NCI-H1105 (cell line): ENCODE results near the gene BDP1.
"Not testable (repeated sequence)": the region's sequence is repeated elsewhere in the genome, so short reads cannot be mapped to it uniquely, and the experiment has no call there.

ENCODE experiments used
- DNase-seq: peaks from one replicate; lab custom pipeline; 2025; lab: John Stamatoyannopoulos, UW

The BDP1 gene

DNA sequence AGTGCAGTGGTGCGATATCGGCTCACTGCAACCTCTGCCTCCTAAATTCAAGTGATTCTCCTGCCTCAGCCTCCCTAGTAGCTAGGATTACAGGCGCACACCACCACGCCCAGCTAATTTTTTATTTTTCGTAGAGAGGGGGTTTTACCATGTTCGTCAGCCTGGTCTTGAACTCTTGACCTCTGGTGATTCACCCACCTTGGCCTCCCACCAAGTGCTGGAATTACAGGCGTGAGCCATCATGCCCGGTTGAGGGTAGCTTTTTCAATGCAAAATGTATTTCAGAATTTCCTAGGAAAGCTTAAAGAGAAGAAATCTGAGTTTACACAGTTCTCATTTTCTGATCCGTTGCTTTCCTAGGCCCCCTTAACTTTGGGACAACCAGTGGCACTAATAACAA is 15.7 kb downstream of the BDP1 start:
- no peak for DNase-seq

DNA sequence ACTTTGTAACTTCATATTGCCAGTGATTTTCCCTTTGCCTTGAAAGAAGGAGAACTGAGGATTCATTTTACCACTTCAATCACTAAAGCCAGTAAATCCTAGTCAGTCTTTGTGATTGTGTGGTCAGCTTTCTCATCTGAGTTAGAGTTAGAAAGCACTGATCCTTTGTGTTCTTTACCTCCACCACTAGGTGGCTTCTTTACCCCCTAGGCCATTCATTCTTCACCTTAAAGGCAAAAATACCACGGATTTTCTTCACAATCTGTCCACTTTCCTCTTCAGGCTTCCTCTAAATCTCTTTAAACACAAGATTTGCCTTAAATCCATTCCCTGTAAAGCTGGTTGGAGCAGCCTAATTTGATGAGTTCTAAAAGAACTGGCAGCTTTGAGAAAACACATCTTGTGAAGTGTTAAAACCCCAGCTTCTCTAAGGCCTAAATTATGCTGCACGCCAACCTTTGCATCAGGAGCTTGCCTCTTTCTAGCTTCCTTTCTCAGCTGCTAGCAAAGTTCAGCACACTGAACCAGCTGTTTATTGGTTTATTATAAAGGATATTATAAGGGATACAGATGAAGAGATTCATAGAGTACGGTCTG is 20.4 kb downstream of the BDP1 start:
- no peak for DNase-seq

DNA sequence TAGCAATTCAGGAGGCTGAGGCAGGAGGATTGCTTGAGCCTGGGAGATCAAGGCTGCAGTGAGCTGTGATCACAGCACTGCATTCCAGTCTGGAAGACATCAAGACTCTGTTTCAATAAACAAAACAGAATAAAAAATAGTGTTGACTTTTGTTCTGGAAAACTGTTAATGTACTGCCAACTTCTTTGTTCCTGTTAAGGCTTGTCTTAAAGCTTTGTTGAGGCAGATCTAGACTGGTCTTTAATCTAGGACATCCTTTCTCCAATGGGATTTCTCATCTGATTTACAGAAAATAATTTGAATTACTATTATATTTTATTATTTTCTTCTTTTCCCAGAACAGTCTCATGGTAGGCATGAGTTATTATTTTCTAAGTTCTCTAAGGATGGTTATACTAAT is 26.0 kb downstream of the BDP1 start:
- DNase-seq, result no peak

DNA sequence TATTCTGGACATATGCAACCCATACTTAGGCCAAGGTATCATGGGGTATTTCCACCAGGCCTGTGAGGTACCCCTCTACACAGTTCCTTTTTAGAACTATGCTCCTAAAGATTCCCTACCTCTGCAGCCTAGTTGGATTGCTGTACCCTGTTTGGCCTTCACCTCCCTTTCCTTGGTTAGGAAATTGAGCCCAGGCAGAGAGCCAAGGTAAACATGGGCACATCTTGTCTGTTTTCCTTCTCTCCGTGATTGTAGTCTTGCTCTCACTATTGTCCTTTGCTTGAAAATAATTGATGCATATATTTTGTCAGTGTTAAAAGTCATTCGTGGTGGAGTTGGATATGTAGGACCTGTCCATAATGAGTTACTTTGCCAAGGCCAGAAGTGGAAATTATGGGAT is 26.7 kb downstream of the BDP1 start:
- peak; percentile 56 for DNase-seq

DNA sequence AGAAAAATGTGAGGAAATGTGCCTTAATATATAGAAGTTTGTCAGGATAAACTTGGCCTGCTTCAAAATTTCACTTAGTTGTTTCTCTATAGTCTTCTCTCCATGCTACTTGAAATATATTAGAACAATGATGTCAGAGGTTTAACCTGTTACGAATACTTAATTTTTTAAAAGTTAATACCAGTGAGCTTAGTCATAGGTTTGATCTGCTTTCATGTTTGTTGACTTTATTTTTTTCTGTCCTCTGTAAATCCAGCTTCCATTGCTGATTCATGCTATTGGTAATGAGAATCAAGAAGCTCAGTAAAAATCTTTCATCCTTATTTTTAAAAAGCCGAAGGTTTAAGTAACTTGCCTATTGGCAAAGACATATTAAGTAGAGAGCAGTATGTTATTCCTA is 27.9 kb downstream of the BDP1 start:
- no peak for DNase-seq

DNA sequence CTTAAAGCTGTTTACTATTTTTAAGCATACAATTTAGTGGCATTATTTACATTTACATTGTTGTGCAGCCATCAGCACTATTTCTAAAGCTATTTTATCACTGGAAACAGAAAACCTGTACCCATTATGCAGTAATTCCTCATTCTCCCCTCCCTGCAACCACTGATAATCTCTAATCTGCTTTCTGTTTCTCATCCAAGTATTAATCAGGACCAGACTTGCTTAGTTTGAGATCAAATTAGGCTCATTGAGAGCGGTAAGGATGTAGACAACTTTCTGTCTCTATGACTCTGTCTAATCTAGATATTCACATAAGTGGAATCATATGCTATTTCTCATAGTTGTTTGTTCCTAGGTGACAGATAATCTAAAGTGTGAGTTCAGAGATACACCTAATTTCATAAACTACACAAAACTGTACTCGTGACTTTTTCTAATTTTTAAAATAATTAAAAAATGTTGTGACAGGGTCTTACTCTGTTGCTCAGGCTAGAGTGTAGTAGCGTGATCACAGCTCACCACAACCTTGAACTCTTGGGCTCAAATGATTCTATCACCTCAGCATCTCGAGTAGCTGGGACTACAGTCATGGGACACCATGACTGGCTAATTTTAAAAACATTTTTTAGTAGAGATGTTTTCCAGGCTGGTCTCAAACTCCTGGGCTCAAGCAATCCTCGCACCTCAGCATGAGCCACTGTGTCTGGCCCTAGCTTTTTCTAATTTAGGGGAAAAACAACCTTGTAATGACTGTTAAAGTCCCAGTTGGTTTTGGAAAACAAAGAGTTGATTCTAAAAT is 37.6 kb downstream of the BDP1 start:
- no peak for DNase-seq

DNA sequence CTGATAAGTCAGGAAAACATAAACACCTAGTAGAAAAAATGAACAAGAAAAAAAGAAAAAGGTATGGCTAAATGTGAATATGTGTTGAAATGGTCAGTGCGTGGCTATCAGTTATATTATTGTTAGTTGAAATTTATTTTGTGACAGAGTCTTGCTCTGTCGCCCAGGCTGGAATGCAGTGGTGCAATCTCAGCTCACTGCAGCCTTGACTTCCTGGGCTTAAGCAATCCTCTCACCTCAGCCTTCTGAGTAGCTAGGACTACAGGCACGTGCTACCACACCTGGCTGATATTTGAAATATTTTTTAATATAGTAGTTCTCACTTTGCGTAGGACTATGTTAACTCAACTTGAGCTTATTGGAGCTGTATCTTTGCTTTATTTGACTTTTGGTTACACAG is 38.8 kb downstream of the BDP1 start:
- DNase-seq, result not testable (repeated sequence)

DNA sequence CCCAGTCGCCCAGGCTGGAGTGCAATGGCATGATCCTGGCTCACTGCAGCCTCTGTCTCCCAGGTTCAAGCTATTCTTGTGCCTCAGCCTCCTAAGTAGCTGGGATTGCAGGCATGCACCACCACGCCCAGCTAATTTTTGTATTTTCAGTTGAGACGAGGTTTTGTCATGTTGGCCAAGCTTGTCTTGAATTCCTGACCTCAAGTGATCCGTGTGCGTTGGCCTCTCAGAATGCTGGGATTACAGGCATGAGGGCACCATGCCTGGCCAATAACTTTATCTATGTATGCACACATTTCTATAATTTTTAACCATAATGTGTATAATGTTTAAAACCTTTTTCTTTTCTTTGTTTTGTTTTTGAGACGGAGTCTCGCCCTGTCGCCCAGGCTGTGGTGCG is 43.3 kb downstream of the BDP1 start:
- DNase-seq, result not testable (repeated sequence)

DNA sequence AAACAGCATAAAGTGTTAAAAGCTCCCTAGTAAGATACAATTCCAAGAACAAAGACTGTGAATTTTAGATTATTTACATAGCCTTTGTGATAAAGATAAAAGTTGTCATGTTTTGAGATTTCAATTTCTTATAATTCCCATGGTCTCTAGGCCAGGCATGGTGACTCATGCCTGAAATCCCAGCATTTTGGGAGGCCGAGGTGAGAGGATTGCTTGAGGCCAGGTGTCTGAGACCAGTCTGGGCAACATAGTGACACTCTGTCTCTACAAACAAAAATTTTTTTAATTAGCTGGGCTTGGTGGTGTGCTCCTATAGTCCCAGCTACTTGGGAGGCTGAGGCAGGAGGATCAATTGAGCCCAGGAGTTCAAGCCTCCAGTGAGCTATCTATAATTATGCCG is 48.1 kb downstream of the BDP1 start:
- DNase-seq, result no peak

DNA sequence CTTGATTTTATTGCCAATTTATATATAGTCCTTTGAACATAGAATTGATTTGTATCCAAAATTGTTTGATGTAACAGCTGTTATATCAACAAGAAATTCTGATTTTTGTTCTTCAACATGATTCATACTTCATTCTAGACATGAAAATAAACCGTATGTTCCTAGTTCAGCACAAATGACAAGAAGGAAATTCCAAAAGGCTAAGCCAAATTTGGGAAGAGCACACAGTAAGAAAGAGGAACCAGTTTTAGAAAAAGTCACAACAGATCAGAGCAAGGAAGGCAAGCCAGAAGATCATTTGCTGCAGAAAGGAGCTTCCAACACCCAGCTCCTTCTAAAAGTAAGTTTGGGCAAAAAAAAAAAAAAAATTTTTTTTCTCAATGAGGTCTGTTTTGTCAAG is 66.7 kb downstream of the BDP1 start:
- DNase-seq, result no peak

DNA sequence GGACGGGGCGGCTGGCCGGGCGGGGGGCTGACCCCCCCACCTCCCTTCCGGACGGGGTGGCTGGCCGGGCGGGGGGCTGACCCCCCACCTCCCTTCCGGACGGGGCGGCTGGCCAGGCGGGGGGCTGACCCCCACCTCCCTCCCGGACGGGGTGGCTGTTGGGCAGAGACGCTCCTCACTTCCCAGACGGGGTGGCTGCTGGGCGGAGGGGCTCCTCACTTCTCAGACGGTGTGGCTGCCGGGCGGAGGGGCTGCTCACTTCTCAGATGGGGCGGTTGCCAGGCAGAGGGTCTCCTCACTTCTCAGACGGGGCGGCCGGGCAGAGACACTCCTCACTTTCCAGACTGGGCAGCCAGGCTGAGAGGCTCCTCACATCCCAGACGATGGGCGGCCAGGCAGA is 70.2 kb downstream of the BDP1 start:
- DNase-seq, result not testable (repeated sequence)

DNA sequence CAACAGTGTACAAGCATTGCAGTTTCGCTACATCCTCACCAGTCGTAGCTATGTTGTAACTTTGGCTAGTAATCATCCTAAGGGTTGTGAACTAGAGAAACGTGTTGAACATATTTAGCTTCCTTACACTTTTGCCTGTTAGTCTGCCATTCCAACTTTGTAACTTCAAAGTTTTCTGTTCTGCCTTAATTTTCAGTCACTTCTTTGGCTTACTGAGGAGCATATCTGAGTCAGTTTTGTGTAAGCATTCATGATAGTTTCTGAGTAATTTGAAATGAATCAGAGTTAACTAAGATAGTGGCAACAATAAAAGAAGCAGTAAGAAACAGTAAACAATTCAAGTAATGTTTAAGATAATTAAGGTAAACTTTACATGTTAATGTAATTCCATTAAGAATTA is 72.8 kb downstream of the BDP1 start:
- no peak for DNase-seq

DNA sequence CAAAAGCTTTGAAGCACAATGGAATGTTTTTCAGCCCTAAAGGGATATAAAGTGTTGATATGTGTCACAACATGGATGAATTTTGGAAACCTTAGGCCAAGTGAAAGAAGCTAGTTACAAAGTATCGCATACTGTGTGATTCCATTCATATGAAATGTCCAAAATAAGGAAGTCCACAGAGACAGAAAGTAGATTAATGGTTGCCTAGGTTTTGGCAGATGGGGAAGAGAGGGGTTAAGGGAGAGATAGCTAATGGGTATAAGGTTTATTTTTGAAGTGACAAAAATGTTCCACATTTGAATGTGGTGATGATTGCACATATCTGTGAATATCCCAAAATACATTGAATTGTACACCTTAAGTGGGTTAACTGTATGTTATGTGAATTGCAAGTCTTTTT is 74.2 kb downstream of the BDP1 start:
- DNase-seq, result no peak

DNA sequence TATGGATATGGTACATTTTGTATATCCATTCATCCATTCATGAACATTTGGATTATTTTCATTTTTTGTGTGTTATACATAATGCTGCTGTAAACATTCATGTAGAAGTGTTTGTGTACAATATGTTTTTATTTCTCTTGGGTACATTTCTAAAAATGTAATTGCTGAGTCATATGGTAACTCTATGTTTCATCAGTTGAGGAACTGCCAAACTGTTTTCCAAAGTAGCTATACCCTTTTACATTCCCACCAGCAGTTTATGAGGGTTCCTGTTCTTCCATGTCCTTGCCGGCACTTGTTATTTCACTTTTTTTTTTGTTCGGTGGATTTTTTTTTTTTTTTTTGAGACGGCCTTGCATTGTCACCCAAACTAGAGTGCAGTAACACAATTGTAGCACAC is 77.7 kb downstream of the BDP1 start:
- DNase-seq, result no peak

DNA sequence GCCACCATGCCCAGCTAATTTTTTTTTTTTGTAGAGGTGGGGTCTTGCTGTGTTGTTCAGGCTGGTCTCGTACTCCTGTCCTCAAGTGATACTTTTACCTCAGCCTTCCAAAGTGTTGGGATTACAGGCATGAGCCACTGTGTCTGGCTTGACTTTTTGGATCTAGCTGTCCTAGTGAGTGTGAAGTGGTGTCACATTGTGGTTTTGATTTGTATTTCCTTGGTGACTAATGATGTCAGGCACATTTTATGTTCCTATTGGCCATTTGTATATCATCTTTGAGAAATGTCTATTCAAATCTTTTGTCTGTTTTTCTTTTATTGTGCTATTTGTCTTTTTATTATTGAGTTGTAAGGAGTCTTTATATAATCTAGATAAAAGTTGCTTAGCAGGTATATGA is 78.2 kb downstream of the BDP1 start:
- DNase-seq, result no peak

DNA sequence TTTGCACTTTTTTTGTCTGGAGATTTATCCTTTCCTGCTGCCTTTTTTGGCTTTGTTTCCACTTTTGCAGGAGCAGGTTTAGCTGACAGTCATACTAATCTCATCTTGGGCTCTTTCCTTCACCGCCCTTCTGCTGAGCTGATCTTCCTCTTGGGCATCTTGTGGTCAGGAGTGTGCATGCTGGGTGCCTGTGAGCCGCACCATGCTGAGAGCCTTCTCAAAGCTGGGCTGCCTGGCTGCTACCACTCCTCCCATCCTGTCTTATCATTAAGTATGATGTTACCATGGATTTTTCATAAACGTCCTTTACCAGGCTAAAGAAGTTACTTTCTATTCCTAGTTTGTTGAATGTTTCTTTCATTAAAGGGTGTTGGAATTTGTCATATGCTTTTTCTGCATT is 82.2 kb downstream of the BDP1 start:
- no peak for DNase-seq

DNA sequence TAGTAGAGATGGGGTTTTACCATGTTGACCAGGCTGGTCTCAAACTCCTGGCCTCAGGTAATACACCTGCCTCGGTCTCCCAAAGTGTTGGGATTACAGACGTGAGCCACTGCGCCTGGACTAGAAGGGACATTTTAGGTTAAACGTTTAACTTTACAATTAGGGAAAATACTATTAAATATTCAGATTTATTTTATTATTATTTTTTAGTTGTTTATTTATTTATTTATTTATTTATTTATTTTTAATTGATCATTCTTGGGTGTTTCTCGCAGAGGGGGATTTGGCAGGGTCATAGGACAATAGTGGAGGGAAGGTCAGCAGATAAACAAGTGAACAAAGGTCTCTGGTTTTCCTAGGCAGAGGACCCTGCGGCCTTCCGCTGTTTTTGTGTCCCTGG is 95.4 kb downstream of the BDP1 start:
- not testable (repeated sequence) for DNase-seq

DNA sequence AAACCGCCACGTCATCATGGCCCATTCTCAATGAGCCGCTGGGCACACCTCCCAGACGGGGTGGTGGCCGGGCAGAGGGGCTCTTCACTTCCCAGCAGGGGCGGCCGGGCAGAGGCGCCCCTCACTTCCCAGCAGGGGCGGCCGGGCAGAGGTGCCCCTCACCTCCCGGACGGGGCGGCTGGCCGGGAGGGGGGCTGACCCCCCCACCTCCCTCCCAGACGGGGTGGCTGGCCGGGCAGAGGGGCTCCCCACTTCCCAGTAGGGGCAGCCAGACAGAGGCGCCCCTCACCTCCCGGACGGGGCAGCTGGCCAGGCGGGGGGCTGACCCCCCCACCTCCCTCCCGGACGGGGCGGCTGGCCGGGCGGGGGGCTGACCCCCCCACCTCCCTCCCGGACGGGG is 96.1 kb downstream of the BDP1 start:
- not testable (repeated sequence) for DNase-seq

DNA sequence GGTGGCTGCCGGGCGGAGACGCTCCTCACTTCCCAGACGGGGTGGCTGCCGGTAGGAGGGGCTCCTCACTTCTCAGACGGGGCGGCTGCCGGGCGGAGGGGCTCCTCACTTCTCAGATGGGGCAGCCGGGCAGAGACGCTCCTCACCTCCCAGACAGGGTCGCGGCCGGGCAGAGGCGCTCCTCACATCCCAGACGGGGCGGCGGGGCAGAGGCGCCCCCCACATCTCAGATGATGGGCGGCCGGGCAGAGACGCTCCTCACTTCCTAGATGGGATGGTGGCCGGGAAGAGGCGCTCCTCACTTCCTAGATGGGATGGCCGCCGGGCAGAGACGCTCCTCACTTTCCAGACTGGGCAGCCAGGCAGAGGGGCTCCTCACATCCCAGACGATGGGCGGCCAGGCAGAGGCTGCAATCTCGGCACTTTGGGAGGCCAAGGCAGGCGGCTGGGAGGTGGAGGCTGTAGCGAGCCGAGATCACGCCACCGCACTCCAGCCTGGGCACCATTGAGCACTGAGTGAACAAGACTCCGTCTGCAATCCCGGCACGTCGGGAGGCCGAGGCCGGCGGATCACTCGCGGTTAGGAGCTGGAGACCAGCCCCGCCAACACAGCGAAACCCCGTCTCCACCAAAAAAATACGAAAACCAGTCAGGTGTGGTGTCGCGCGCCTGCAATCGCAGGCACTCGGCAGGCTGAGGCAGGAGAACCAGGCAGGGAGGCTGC is 96.7 kb downstream of the BDP1 start:
- DNase-seq, result not testable (repeated sequence)

DNA sequence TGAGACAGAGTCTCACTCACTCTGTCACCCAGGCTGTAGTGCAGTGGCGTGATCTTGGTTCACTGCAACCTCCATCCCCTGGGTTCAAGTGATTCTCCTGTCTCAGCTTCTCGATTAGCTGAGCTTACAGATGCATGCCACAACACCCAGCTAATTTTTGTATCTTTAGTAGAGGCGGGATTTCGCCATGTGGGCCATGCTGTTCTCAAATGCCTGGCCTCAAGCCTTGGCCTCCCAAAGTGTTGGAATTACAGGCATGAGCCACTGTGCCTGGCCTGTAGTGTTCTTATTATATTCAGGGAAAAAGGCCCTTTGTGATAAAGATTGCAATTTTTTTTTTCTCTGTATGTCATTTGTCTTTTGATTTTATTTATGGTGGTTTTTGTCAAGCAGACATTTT is 107.7 kb downstream of the BDP1 start:
- DNase-seq, result no peak

DNA sequence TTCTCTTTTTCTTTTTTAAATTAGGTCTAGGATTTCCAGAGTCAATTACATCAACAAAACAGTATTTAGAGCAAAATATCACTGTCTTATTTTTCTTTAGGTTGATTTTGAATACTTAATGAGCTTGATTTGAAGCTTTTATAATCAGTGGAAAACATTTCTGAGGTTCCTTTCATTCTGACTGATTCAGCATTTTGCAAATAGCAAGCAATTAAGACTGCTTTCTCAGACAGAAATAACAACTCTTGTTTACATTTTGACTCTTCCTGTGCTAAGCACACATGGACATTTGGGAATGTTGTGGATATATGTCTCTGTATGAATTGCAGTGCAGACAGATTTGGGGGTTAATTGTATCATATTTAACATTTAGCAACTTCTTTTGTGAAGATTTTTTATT is 109.4 kb downstream of the BDP1 start:
- DNase-seq, result no peak

DNA sequence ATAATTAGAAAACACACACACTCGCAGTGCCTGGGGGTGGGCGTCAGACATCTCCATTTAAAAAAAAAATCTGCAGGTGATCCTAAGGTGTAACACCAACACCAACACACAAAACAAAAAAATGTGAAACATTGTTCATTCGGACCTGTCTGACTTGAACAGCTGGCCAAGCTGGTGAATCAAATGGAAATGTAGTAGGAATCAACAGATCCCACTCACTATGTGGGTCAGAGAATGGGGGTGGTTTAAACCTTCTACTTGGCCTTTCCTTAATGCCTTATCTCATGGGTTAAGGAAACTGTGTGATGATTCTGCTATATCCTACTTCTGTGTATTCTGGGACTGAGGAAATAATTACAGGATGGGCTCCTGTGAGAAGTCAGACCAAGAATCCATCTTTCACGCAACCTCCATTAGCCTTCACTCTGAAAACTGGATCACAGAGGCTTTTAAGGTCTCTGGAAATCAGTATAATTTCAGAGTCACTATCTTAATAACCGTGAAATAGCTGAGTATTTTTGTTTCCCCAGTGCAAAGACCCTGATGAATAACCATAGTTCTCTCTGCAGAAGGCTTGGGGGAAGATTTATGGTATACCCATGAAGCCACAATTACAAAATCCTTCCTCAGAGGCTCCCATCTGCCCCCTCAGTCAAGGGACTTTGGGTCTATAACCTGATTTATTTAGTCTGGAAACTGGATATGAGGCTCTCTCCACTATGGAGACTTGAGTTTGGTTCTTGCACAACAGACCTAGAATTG is 114.5 kb downstream of the BDP1 start:
- no peak for DNase-seq

DNA sequence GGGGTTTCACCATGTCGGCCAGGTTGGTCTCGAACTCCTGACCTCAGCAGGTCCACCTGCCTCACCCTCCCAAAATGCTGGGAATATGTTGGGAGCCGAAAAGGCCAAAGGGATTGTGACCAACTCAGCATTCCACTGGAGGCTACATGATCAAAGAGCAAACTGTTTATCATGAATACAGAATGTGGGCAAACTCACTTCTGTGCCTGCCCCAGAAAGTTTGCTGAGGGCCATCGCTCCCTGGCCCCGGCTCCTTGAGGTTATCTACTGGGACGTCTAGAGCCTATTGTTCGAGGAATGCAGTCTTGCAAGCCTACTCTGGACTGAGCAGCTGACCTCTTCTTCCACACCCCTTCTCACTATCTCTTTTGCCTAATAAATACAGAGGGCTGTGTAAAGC is 116.4 kb downstream of the BDP1 start:
- not testable (repeated sequence) for DNase-seq
